ENCODE data around the gene CLDN1.

The CLDN1 gene

DNA sequence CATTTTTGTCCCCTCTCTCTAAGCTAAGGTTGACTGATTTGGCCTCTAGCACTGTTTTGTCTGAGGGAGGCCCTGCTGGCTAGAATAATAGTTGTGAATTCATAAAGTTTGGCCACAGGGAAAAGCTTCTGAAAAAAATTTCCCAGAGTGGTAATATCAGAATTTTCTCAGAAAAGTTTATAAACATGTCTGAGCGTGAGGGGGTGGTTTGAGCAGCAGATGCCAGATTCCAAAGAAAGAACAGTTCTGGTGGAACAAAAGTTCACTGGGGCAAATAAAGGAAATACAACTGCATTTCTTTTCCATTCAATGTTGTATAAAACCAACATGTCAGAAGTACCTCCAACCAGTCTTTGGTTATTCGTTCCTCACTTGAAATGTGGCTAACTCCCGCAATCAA is 61.2 kb downstream of the CLDN1 start:
- H3K4me1 ChIP-seq (ENCODE audit: insufficient read depth, low read length), result peaks cover 10% of the 10 kb centered on the region
- no peaks in the 10 kb centered on the region for H3K36me3 ChIP-seq (ENCODE audit: insufficient read depth, low read length)
- no peak overlapping the region for H3K9ac ChIP-seq (ENCODE audit: low read depth, low read length)
- H3K9me3 ChIP-seq (ENCODE audit: control insufficient read depth, insufficient read depth, low read length), result no peaks in the 10 kb centered on the region

GRCh38 chr3:190260301-190260700 is 61.9 kb downstream of the CLDN1 start:
- no peaks in the 10 kb centered on the region for H3K9me3 ChIP-seq (ENCODE audit: control insufficient read depth, insufficient read depth, low read length)
- H3K36me3 ChIP-seq (ENCODE audit: insufficient read depth, low read length), result no peaks in the 10 kb centered on the region
- H3K9ac ChIP-seq (ENCODE audit: low read depth, low read length), result no peak overlapping the region
- peaks cover 10% of the 10 kb centered on the region for H3K4me1 ChIP-seq (ENCODE audit: insufficient read depth, low read length)

GRCh38 chr3:190258634-190259033 is 63.6 kb downstream of the CLDN1 start:
- peaks cover 10% of the 10 kb centered on the region for H3K4me1 ChIP-seq (ENCODE audit: insufficient read depth, low read length)
- no peaks in the 10 kb centered on the region for H3K36me3 ChIP-seq (ENCODE audit: insufficient read depth, low read length)
- no peaks in the 10 kb centered on the region for H3K9me3 ChIP-seq (ENCODE audit: control insufficient read depth, insufficient read depth, low read length)
- H3K9ac ChIP-seq (ENCODE audit: low read depth, low read length), result no peak overlapping the region

Measured in ES-I3 (cell line).